Epithelial cell of esophagus (primary cell): ENCODE results near the gene B3GNT8.
A peak's percentile ranks its signal among the peaks of the same experiment; 100 is the strongest.
"Not testable (repeated sequence)": the region's sequence is repeated elsewhere in the genome, so short reads cannot be mapped to it uniquely, and the experiment has no call there.

Source experiments
- DNase-seq: peaks from one replicate; pipeline ENCODE4 v3.0.0; 2010; ENCODE audit warnings: low read depth
- H3K4me3 ChIP-seq: 2 replicates; pipeline ENCODE4 v1.5.1; 2011; ENCODE audit warnings: mild to moderate bottlenecking, low read length, control low read depth
- CTCF ChIP-seq: IDR thresholded peaks from 2 replicates; pipeline ENCODE4 v1.5.1; 2011; ENCODE audit warnings: low read depth, mild to moderate bottlenecking, low read length, control low read depth, inconsistent platforms; ENCODE audit not compliant: insufficient read depth; ENCODE audit errors: missing control alignments

B3GNT8 gene, protein sequence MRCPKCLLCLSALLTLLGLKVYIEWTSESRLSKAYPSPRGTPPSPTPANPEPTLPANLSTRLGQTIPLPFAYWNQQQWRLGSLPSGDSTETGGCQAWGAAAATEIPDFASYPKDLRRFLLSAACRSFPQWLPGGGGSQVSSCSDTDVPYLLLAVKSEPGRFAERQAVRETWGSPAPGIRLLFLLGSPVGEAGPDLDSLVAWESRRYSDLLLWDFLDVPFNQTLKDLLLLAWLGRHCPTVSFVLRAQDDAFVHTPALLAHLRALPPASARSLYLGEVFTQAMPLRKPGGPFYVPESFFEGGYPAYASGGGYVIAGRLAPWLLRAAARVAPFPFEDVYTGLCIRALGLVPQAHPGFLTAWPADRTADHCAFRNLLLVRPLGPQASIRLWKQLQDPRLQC

GRCh38 chr19:41426952-41427646 is at the start of gene B3GNT8:
B3GNT8 (minus strand) TSS chr19:41427374; CDS start chr19:41426778, 596 bp downstream.
- peak; percentile 92 for DNase-seq
- TF ChIP-seq CTCF = no peak
- H3K4me3 ChIP-seq = peak within 1 kb of the TSS; percentile 62

DNA sequence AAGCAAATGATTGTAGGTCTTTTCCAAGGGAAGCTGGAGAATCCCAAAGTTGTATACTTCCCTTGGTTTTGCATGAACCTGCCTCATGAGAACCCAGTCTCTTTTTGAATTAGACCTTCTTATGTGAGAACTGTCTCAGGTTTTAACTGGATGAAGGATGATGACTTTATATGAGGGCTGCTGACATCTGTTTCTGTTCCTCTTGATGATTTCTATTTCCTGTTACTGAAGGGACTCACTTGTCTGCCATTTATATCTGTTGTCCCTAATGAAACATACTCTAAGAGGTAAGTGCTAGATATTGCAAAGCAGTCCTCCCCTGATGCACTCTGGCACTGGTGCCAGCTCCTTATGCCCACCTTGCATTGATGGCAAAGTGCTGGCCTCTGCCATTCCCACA is 49.4 kb upstream of the B3GNT8 start:
- no peak for DNase-seq
- no peak overlapping the region for H3K4me3 ChIP-seq
- TF ChIP-seq CTCF = no peak

DNA sequence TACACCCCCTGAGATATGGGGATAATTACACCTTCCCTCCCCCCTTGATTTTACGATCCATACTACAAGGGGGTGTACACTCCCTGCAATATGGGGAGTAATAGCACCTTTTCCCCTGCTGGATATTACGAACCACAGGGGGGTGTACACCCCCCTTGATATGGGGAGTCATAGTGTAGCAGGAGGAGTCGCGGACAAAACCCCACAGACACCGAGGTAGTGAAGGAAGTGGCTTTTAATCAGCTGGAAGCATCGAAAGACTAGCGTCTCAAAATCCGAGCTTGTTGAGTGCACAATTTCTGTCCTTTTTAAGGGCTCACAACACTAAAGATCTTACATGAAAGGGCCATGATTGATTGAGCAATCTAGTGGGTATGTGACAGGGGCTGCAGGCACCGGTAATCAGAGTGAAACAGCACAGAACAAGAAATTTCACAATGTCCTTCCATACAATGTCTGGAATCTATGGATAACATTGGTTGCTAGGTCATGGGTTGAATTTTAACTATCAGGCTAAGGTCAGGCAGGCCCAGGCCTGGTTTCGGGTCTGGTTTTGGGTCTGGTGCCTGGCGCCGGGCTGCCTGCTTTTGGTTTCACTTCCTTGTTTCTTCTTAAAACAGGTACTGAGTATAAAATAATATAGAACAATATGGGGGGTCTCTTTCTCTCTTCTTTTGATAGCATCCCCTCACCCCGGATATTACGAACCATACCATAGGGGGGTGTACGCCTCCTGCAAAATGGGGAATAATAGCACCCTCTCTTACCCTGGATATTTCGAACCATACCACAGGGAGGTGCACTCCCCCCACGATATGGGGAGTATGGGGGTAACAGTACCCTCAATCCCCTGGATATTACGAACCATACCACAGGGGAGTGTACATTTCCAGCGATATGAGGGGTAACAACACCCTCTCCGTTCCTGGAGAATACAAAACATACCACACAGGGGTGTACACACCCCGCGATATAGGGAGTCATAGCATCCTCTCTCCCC is 36.4 kb upstream of the B3GNT8 start:
- not testable (repeated sequence) for H3K4me3 ChIP-seq, DNase-seq

DNA sequence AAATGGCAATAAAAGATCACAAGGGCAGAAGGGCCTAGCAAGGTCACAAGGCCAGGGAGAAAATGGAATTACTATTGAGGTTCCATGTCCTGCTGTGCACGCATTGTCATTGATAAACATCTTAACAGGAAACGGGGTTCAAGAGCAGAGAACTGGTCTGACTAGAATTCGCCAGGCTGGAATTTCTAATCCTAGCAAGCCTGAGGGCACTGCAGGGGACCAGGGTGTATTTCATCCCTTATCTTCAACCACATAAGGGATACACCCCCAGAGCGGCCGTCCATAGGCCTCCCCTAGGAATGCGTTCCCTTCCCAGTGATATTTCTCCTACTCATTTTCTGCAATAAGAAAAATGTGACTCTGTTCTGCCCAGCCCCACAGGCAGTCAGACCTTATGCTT is 35.3 kb upstream of the B3GNT8 start:
- no peak for DNase-seq
- no peak overlapping the region for H3K4me3 ChIP-seq

DNA sequence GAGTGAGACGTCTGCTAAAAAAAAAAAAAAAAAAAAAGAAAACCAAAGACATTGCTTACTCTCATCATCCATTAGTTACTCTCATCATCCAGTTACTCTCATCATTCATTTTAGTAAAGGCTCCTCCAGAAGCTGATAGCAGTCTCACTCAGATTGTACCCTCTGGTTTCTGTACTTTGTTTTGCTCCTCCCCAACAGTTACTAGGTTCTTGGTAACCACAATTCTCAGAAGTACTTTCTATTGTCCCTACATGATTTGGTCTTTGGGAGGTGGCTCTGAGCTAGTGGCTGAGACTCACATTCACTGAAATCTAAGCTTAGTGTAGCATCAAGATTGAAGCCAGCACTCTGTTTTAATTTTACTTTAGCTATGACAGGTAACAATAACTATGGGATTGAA is 30.1 kb upstream of the B3GNT8 start:
- H3K4me3 ChIP-seq = no peak overlapping the region
- TF ChIP-seq CTCF = no peak
- no peak for DNase-seq

More for the DNA sequence above, 35.3 kb upstream of the B3GNT8 start:
- TF ChIP-seq CTCF = no peak

DNA sequence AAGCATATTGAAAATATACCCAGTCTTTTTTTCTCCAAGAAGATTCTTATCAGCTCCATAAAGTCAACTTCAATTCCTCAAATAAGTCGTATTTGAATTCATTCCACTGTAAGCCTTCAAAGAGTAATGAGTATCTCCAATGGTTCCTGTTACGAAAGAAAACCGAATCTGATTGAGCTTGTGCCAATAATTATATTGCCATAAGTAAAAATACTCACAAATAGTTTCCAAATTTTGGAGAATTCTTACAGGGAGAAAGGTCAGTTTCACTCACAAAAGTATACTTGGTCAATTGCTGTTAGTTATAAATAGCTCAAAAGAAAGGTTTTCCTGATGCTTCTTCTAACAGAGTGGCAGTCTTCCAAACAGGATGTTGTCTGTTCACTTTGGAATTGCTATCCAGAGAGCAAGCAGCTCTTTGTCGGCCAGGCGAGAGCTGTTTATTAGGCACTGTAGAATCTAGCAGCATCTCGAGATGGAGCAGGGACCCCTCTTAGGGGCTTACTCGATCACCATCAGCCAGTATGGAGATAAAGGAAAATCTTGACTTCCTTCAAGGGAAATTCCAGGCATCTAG is 29.3 kb upstream of the B3GNT8 start:
- DNase-seq = no peak
- no peak overlapping the region for H3K4me3 ChIP-seq
- no peak for TF ChIP-seq CTCF

GRCh38 chr19:41455936-41456335 is 28.8 kb upstream of the B3GNT8 start:
- H3K4me3 ChIP-seq = no peak overlapping the region
- no peak for DNase-seq
- TF ChIP-seq CTCF = no peak
